AG04449 (cell line): Measurements from ENCODE around the gene MGAT5.

Experiments used
- CTCF ChIA-PET: fragments of 350-600 bp; formaldehyde crosslinking; extraction: SDS; loops from one replicate; lab custom pipeline; 2021; ENCODE audit warnings: antibody characterized with exemption; lab: Yijun Ruan, JAX
- POLR2A ChIA-PET: fragments of 400-600, 350-600 bp; formaldehyde crosslinking; extraction: SDS; loops from one replicate; lab custom pipeline; 2020; ENCODE audit warnings: antibody characterized with exemption, inconsistent platforms; lab: Yijun Ruan, JAX
- DNase-seq: peaks from one replicate; pipeline ENCODE4 v3.0.0-alpha.2; 2010; ENCODE audit warnings: low read depth, low spot score
- H3K4me3 ChIP-seq: 2 replicates; pipeline ENCODE4 v1.5.1; 2011; ENCODE audit warnings: low read depth, mild to moderate bottlenecking, control low read depth, low read length
- TF ChIP-seq, protein P1 (sequence below): IDR thresholded peaks from one replicate; pipeline ENCODE4 v1.5.1; 2011; ENCODE audit warnings: mild to moderate bottlenecking, moderate library complexity, low read length, control low read depth, inconsistent platforms; ENCODE audit not compliant: insufficient read depth; ENCODE audit errors: missing control alignments

MGAT5 gene

GRCh38 chr2:134372611-134373131 is 118.8 kb downstream of the MGAT5 start:
- DNase-seq: no peak
- POLR2A ChIA-PET: interaction anchor here (1.0 kb wide), 2 partner anchors 20 to 74 kb away, joined by 3 to 4 read pairs; no protein-coding TSS in a partner anchor
- CTCF ChIA-PET: interaction anchor here (0.8 to 17.4 kb wide), 9 partner anchors 11 to 489 kb away, joined by 3 to 147 read pairs (median 4); no protein-coding TSS in a partner anchor
- no peak overlapping the region for H3K4me3 ChIP-seq
- TF ChIP-seq, protein P1, sequence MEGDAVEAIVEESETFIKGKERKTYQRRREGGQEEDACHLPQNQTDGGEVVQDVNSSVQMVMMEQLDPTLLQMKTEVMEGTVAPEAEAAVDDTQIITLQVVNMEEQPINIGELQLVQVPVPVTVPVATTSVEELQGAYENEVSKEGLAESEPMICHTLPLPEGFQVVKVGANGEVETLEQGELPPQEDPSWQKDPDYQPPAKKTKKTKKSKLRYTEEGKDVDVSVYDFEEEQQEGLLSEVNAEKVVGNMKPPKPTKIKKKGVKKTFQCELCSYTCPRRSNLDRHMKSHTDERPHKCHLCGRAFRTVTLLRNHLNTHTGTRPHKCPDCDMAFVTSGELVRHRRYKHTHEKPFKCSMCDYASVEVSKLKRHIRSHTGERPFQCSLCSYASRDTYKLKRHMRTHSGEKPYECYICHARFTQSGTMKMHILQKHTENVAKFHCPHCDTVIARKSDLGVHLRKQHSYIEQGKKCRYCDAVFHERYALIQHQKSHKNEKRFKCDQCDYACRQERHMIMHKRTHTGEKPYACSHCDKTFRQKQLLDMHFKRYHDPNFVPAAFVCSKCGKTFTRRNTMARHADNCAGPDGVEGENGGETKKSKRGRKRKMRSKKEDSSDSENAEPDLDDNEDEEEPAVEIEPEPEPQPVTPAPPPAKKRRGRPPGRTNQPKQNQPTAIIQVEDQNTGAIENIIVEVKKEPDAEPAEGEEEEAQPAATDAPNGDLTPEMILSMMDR: no peak

DNA sequence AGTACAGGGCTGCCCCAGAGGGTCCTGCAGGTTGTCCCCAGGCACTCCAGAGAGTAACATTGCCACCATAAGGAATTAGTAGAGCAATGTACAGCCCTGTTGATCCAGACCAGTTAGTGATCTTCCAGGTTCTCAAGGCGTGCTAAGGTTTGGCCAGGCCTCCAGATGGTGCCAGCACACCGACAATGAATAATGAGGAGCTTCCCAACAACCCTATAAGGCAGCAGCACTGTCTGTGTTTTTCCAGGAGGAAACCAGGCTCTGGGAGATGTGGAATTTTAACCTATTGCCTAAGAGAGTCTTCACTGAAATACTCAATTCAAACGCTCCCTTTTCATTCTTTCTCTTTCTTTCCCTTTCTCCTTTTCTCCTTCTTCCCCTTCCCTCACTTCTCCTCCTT is 122.1 kb downstream of the MGAT5 start:
- CTCF ChIA-PET: interaction anchor here (0.5 to 17.4 kb wide), 20 partner anchors 9 to 525 kb away, joined by 3 to 147 read pairs (median 4); no protein-coding TSS in a partner anchor
- no peak overlapping the region for H3K4me3 ChIP-seq
- POLR2A ChIA-PET: no interaction called here
- TF ChIP-seq, protein P1: peak; percentile 70
- no peak for DNase-seq

DNA sequence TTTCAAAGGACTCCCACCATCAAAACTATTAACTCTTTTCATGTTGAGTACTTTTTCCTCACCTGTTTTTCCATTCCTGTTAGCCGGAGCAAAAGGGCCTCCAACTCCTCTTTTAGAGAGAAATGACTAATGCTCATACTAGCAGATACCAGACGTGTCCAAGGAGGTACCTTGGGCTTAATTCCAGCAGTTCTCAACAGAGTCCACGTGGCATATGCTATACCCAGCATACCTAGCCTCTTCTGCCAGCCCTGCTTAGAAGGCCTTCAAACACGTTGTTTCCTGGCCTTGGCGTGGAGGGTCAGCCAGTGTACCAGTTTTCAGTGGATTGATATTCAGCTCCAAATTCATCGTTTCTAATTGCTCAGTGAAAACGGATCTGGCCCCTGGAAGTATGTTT is 123.9 kb downstream of the MGAT5 start:
- TF ChIP-seq, protein P1: no peak
- H3K4me3 ChIP-seq: no peak overlapping the region
- CTCF ChIA-PET: interaction anchor here (1.4 to 17.4 kb wide), 4 partner anchors 10 to 75 kb away, joined by 4 to 147 read pairs (median 64); no protein-coding TSS in a partner anchor
- POLR2A ChIA-PET: no interaction called here
- no peak for DNase-seq

GRCh38 chr2:134379293-134379692 is 125.4 kb downstream of the MGAT5 start:
- TF ChIP-seq, protein P1: no peak

DNA sequence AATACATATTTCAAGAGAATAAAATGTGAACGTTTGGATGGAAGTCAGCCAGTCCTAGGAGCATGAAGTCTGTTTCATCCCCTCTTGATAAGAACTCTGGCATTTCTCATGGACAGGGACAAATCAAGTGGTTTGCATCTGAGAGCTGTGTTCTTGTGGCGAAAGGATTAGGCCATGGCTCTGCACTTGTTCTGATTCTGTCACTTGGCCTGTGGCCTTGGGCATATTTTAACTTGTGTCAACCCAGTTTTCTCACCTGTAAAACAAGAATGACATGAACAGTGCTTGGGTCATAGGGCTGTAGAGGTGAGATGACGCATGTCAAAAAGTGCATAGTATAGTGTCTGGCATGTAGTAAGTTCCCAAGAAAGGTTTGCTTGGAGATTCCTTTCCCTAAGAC is 125.8 kb downstream of the MGAT5 start:
- ChIA-PET POLR2A (no interaction called here), CTCF (interaction anchor here (0.6 to 17.4 kb wide), 6 partner anchors 9 to 639 kb away, joined by 3 to 147 read pairs (median 5); no protein-coding TSS in a partner anchor)
- no peak overlapping the region for H3K4me3 ChIP-seq
- TF ChIP-seq, protein P1: no peak
- DNase-seq: no peak

More at GRCh38 chr2:134379293-134379692, 125.4 kb downstream of the MGAT5 start:
- ChIA-PET CTCF (interaction anchor here (0.6 to 17.4 kb wide), 8 partner anchors 8 to 639 kb away, joined by 3 to 147 read pairs (median 4); no protein-coding TSS in a partner anchor), POLR2A (no interaction called here)
- no peak for DNase-seq
- H3K4me3 ChIP-seq: no peak overlapping the region

GRCh38 chr2:134381141-134381540 is 127.3 kb downstream of the MGAT5 start:
- no peak overlapping the region for H3K4me3 ChIP-seq
- TF ChIP-seq, protein P1: no peak
- ChIA-PET POLR2A (no interaction called here), CTCF (interaction anchor here (2.4 to 17.4 kb wide), 3 partner anchors 10 to 70 kb away, joined by 7 to 147 read pairs (median 35); no protein-coding TSS in a partner anchor)
- DNase-seq: no peak
